HG02852 (cell line): Measurements from ENCODE around the gene PKNOX1.
A peak's percentile ranks its signal among the peaks of the same experiment; 100 is the strongest.
"Not testable (repeated sequence)": the region's sequence is repeated elsewhere in the genome, so short reads cannot be mapped to it uniquely, and the experiment has no call there.

Experiments used
- ATAC-seq: cut with Tn5 transposase; IDR thresholded peaks from one replicate; pipeline ENCODE4 v1.9.1; 2021; ENCODE audit warnings: mild to moderate bottlenecking, moderate library complexity; ENCODE audit not compliant: unreplicated experiment

Gene PKNOX1

DNA sequence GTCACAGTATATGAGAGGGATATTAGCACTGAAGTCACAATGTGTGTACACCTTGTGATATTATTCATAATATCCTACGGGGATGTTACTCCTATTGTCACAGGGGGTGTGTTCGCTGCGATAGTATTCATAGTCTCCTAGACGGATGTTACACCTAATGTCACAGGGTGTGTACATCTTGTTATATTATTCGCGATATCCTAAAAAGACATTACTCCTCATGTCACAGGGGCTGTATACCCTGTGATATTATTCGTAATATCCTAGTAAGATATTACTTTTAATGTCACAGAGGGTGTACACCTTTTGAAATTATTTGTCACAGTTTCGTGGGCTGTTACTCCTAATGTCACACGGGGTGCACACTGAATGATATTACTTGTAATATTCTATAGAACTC lies 23.2 kb upstream of the PKNOX1 start:
- ATAC-seq = not testable (repeated sequence)

DNA sequence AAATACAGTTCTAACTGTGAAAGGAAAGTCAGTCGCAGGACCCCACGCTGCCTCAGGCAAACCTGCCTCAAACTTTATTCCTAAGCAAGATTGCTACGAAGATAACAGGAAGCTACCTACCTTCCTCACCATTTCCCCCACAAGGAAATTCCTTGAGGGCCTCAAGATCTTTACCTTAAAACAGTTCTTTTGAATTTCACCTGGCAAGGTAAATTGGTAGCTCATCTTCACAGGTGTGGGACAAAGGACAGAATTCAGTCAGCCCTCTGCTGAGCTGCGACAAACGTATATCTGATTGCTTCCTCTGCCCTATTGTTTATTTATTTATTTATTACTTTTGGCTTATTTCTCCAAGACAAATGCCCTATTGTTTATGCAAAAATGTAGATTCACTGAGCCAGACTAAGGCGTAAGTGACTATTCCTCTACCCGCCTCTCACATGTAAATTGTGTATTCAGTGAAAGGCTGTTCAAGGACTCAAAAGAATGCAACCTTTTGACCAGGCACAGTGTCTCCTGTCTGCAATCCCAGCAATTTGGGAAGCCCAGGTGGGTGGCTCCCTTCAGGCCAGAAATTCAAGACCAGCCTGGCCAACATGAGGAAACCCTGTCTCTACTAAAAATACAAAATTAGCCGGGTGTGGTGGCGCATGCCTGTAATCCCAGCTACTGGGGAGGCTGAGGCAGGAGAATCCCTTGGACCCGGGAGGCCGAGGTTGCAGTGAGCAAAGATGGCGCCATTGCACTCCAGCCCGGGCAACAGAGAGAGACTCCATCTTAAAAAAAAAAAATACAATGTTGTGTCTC lies 17.3 kb upstream of the PKNOX1 start:
- no peak for ATAC-seq

DNA sequence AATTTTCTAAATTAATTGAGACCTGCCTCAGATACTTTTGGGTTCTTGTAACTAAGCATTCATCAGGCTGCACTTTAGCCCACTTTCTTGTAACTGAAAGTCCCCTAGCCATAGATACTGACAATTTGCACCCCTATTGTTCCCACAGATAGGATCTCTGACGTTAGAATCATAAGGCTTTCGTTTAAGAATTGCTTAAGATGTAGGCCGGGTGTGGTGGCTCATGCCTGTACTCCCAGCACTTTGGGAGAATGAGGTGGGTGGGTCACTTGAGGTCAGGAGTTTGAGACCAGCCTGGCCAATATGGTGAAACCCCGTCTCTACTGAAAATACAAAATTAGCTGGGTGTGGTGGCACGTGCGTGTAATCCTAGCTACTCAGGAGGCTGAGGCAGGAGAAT lies 16.2 kb upstream of the PKNOX1 start:
- ATAC-seq = not testable (repeated sequence)

- no peak for ATAC-seq
Measured at GRCh38 chr21:42959728-42960127, 14.6 kb upstream of the PKNOX1 start.

GRCh38 chr21:42962380-42963007 lies 11.9 kb upstream of the PKNOX1 start:
- ATAC-seq = no peak

DNA sequence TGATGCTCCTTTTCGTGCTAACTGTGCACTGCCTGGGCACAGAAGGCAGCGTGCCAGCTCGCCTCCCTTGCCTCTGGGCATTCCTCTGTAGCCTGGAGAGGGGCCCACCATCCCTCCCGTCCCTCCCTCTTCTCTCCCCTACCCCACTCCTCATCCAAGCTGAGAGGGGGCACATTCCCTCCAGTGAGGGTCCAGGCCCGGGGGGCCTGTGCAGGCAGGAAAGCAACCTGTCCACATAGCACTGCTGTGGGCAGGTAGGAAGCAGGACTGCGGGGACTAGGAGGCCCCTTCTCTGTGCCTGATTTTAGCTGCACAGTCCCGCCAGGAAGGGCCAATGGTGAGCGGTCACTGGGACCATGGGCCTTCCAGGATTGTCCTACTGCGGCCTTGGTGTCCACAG lies 10.3 kb upstream of the PKNOX1 start:
- ATAC-seq = no peak

- no peak for ATAC-seq
Measured at GRCh38 chr21:42964546-42965210, 9.7 kb upstream of the PKNOX1 start.

GRCh38 chr21:42965211-42965560 lies 9.2 kb upstream of the PKNOX1 start:
- no peak for ATAC-seq

- not testable (repeated sequence) for ATAC-seq
Measured at GRCh38 chr21:42967616-42968015, 6.7 kb upstream of the PKNOX1 start.

- no peak for ATAC-seq
Measured at GRCh38 chr21:42969193-42969600, 5.2 kb upstream of the PKNOX1 start.

- ATAC-seq = no peak
Measured at GRCh38 chr21:42970946-42971653, 3.3 kb upstream of the PKNOX1 start.

DNA sequence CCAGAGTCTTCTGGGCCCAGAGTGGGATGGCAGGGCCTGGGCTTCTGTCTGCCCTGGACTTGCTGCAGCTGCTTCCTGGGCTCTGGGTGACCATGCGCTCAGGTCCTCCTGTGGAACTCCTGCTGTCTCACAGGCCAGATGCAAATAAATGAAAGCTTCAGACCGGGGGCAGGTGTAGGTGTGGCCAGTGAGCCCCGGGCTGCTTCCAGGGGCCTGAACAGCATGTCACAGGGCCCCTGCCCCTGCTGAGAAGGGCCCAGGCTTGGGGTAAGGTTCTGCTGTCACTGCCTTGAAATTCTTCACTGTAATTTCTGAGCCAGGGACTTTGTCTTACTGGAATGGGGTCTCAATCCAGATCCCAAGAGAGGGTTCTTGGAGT lies 2.5 kb upstream of the PKNOX1 start:
- ATAC-seq = no peak

DNA sequence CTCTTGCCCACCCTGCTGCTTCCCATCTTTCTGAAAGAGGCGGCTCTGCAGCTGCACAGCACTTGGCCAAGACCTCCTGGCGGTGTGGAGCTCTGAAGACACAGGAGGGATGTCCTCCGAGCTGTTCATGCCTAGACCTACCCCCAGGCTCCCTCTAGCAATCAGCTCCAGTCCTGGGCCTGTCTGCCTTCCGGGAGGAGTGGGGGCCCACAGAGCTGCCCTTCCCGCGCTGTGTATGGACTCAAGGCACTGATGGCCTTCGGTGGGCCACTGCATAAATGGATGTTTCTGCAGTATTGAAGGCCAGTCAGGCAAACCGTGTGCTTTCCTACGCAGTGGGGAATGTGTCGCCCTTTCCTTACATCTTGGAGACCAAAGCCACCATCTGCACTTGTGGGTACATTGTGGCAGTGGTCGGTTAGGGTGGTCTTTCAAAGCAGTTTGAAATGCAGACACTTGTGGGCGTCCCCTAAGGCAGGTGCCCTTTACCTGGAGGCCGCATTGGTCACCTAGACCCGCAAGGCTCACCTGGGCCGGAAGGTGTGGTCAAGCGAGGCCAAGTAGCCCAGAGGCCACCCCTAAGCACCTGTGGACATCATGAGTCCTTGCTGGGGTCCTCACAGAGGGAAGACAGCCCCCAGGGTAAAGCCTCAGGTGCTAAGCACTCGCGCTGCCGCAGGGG lies 912 bp upstream of the PKNOX1 start:
- ATAC-seq = no peak

GRCh38 chr21:42974832-42975820 lies 764 bp downstream of the PKNOX1 start:
- ATAC-seq = peak; percentile 22

DNA sequence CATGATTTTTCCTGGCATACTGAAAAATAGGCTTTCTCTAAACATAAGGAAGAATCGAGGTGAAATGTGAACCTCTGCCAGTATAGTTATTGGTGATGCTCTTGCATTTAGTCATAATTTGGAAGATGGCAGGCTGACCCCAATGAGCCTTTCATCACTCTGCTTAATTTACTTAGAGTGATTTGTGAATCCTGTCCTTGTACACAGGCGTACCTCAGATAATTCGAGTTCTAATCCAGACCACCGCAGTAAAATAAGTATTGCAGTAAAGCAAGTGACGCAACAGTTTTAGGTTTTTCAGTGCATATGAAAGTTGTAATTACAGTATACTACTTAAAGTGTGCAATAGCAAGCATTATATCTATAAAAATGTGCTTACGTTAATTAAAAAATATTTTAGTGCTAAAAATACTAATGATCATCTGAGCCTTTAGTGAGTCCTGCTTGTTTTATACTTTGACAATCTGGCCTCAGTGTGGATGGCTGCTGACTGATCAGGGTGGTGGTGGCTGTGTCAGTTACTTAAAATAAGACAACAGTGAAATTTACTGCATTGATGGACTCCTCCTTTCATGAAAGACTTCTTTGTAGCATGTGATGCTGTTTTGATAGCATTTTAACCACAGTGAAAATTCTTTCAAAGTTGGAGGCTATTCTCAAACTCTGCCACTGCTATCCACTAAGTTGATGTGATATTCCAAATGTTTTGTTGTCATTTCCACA lies 1.7 kb downstream of the PKNOX1 start:
- no peak for ATAC-seq

- no peak for ATAC-seq
Measured at GRCh38 chr21:42980312-42981213, 6.2 kb downstream of the PKNOX1 start.

DNA sequence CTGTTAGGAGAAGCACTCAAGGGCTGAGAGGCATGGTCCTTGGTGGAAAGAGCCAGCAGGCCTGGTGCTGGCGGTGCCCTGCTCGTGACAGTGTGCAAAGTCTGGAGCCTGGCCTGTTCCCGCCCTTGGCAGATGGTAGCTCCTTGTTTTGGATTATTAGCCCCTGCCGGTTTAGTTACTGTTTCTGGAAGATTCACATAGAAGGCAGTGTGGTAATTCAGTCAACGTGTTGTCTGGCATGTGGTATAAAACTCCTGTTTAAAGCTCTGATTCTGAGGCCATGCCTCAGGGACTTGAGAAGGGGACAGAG lies 6.8 kb downstream of the PKNOX1 start:
- no peak for ATAC-seq

- no peak for ATAC-seq
Measured at GRCh38 chr21:42981862-42982261, 7.5 kb downstream of the PKNOX1 start.
